WERI-Rb-1 (cell line): ENCODE data around the gene RFTN1.

Experiments used
- DNase-seq: peaks from one replicate; pipeline ENCODE4 v3.0.0-alpha.2; 2020
- H3K27ac ChIP-seq: fragments of 250-450 bp; sonication (Bioruptor Pico); 2 replicates; pipeline ENCODE4 v1.5.1; 2020; ENCODE audit warnings: mild to moderate bottlenecking, moderate library complexity
- H3K27me3 ChIP-seq: fragments of 250-450 bp; sonication (Bioruptor Pico); 2 replicates; pipeline ENCODE4 v1.5.1; 2021; ENCODE audit warnings: mild to moderate bottlenecking, low read depth, moderate library complexity; ENCODE audit not compliant: insufficient read depth, severe bottlenecking
- H3K36me3 ChIP-seq: fragments of 250-450 bp; sonication (Bioruptor Pico); 2 replicates; pipeline ENCODE4 v1.5.1; 2020; ENCODE audit warnings: mild to moderate bottlenecking, moderate library complexity
- H3K4me3 ChIP-seq: 2 replicates; pipeline ENCODE4 v1.5.1; 2011; ENCODE audit warnings: low read depth, mild to moderate bottlenecking, control low read depth, low read length
- H3K9me3 ChIP-seq: fragments of 250-450 bp; sonication (Bioruptor Pico); 2 replicates; pipeline ENCODE4 v1.5.1; 2021; ENCODE audit warnings: mild to moderate bottlenecking, moderate library complexity; ENCODE audit not compliant: severe bottlenecking
- CTCF ChIP-seq: IDR thresholded peaks from 2 replicates; pipeline ENCODE4 v1.5.1; 2011; ENCODE audit warnings: low read depth, mild to moderate bottlenecking, control low read depth, inconsistent platforms, low read length

Gene RFTN1

DNA sequence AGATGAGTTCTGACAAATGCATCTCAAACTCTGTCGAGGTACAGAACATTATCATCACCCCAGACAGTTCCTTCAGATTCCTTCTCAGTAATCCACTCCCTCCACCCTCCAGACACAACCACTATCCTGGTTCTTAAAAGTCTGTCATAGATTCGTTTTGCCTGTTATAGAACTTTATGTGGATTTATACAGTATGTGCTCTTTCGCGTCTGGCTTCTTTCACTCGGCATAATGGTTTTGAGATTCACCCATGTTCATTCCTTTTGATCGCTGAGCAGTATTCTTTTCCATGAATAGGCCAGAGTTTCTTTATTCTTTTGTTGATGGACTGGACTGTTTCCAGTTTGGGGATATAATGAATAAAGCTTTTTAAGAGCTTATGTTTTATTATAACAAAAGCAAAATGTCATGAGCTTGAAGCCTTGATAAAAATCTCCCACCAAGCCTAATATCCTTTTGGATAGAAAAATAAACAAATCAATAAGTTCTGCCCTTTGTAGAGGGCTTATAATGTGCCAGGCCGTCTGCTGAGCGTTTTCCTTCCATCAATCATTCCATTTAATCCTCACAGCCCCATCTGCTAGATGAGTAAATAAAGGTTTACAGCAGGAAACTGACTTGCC, 21.3 kb upstream of the RFTN1 start:
- no peak overlapping the region for H3K27ac ChIP-seq
- TF ChIP-seq CTCF: no peak
- H3K27me3 ChIP-seq: no peaks in the 10 kb centered on the region
- no peaks in the 10 kb centered on the region for H3K36me3 ChIP-seq
- H3K4me3 ChIP-seq: no peak overlapping the region
- DNase-seq: no peak
- no peaks in the 10 kb centered on the region for H3K9me3 ChIP-seq

- Histone ChIP-seq H3K36me3 (no peaks in the 10 kb centered on the region), H3K9me3 (no peaks in the 10 kb centered on the region), H3K27ac (no peak overlapping the region), H3K27me3 (no peaks in the 10 kb centered on the region), H3K4me3 (no peak overlapping the region)
- TF ChIP-seq CTCF: no peak
- no peak for DNase-seq
Measured at GRCh38 chr3:16533928-16534574, 20.6 kb upstream of the RFTN1 start.

- DNase-seq: no peak
- Histone ChIP-seq H3K9me3 (no peaks in the 10 kb centered on the region), H3K27me3 (no peaks in the 10 kb centered on the region)
Measured at GRCh38 chr3:16529264-16529663, 15.8 kb upstream of the RFTN1 start.

DNA sequence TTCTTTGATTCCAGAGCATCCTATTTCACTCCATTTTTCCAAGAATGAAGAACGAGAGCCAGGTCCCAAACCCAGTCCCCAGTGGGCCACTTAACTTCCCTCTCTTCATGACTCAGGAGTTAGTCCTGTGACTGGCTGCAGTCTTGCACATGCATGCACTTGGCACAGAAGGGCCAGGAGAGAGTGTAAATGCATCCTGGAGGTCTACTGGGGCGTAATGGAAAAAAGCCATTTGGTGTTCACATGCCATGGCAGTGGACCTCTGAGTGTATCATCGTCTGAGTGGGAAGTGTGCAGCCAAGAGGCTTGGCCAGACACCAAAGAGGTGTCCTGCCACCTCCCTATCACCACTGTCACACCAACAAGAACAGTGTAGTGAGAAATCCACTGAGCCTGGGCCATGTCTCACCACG, 15.1 kb upstream of the RFTN1 start:
- no peak for DNase-seq
- Histone ChIP-seq H3K36me3 (no peaks in the 10 kb centered on the region), H3K27me3 (no peaks in the 10 kb centered on the region), H3K4me3 (no peak overlapping the region), H3K27ac (no peak overlapping the region), H3K9me3 (no peaks in the 10 kb centered on the region)
- TF ChIP-seq CTCF: no peak

More at GRCh38 chr3:16529264-16529663, 15.8 kb upstream of the RFTN1 start:
- H3K36me3 ChIP-seq: no peaks in the 10 kb centered on the region
- H3K27ac ChIP-seq: no peak overlapping the region
- no peak overlapping the region for H3K4me3 ChIP-seq
- no peak for TF ChIP-seq CTCF

- Histone ChIP-seq H3K27ac (no peak overlapping the region), H3K36me3 (no peaks in the 10 kb centered on the region), H3K27me3 (no peaks in the 10 kb centered on the region), H3K9me3 (no peaks in the 10 kb centered on the region), H3K4me3 (no peak overlapping the region)
- no peak for DNase-seq
- TF ChIP-seq CTCF: no peak
Measured at GRCh38 chr3:16528106-16528505, 14.6 kb upstream of the RFTN1 start.

DNA sequence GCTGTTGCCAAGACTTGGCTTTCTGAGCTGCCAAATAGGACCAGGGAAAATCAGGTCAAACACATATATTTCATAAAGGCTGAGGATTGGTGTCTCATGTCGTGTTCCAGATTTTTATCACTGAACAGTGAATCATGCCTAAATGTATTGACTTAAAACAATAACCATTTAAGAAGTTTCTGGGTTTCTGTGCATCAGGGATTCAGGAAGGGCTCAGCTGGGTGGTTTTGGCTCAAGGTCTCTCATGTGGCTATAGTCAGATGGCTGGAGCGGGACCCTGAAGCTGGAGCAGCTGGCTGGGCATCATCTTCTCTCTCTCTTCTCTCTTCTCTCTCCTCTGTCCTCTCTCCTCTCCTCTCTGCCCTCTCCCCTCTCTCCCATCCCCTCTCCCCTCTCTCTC, 10.7 kb upstream of the RFTN1 start:
- Histone ChIP-seq H3K4me3 (no peak overlapping the region), H3K9me3 (no peaks in the 10 kb centered on the region), H3K27ac (no peak overlapping the region), H3K27me3 (no peaks in the 10 kb centered on the region), H3K36me3 (no peaks in the 10 kb centered on the region)
- no peak for TF ChIP-seq CTCF
- DNase-seq: no peak
